GM12878 (cell line): ENCODE measurements around the gene PDZRN4. TPM values are rescaled to one million over a fixed set of nuclear protein-coding genes. Genes with fewer than 3 reads are reported as not detected.

Experiments
- ATAC-seq: fragments of 200-7000 bp; cut with Tn5 transposase; 3 replicates; pipeline ENCODE4 v1.9.1; 2020; ENCODE audit warnings: mild to moderate bottlenecking, moderate library complexity
- BruUV-seq: library from RNA; stranded (reverse); fragments of 400-500 nt; replicated peaks from 2 replicates; lab custom pipeline; 2021; lab: Mats Ljungman, UMichigan
- CTCF ChIA-PET: fragments of 300-600 bp; sonication (Branson Sonifier 250); formaldehyde crosslinking; extraction: SDS; loops from one replicate; lab custom pipeline; 2021; ENCODE audit warnings: inconsistent platforms; lab: Yijun Ruan, JAX
- POLR2A ChIA-PET: fragments of 350-600 bp; formaldehyde crosslinking; extraction: SDS; loops from one replicate; lab custom pipeline; 2021; ENCODE audit warnings: inconsistent platforms; lab: Charles Lee
- RAD21 ChIA-PET: fragments of 300-600 bp; sonication (Branson Sonifier 250); formaldehyde crosslinking; loops from one replicate; lab custom pipeline; 2023; ENCODE audit warnings: antibody characterized with exemption; ENCODE audit not compliant: unreplicated experiment; lab: Charles Lee
- SMC1A ChIA-PET: fragments of 300-600 bp; sonication (Branson Sonifier 250); formaldehyde crosslinking; loops from one replicate; lab custom pipeline; 2023; ENCODE audit not compliant: unreplicated experiment, uncharacterized antibody; lab: Charles Lee
- DNase-seq: peaks from one replicate; pipeline ENCODE4 v3.0.0-alpha.2; 2011; ENCODE audit warnings: low read depth, low spot score
- FAIRE-seq: peaks from 3 replicates; lab custom pipeline; 2011; peaks lifted over from hg19 to GRCh38; lab: Jason Lieb, UNC
- H2AFZ ChIP-seq: 2 replicates; pipeline ENCODE4 v1.6.0; 2011; ENCODE audit warnings: low read depth, low read length, control low read depth; ENCODE audit not compliant: control insufficient read depth
- H3K27ac ChIP-seq: 2 replicates; pipeline ENCODE4 v1.5.1; 2011; ENCODE audit warnings: control low read depth; ENCODE audit not compliant: control insufficient read depth, insufficient read depth
- H3K27me3 ChIP-seq, 2 experiments: replicated peaks in 1 of 2; 2 replicates each; pipeline versions ENCODE4 v1.6.0 to v1.6.1; 2011; ENCODE audit warnings: low read length in 1 of 2; ENCODE audit not compliant: control insufficient read depth in 2 of 2, insufficient read depth in 2 of 2
- H3K36me3 ChIP-seq, 2 experiments: 2 replicates each; pipeline ENCODE4 v1.5.1; 2011; ENCODE audit warnings: low read length in 1 of 2; ENCODE audit not compliant: control insufficient read depth in 2 of 2, insufficient read depth in 2 of 2
- H3K4me1 ChIP-seq: 2 replicates; pipeline ENCODE4 v1.6.1; 2011; ENCODE audit warnings: mild to moderate bottlenecking, low read length, moderate library complexity, mixed read lengths; ENCODE audit not compliant: control insufficient read depth, insufficient read depth
- H3K4me2 ChIP-seq: 2 replicates; pipeline ENCODE4 v1.6.0; 2011; ENCODE audit warnings: control low read depth; ENCODE audit not compliant: control insufficient read depth, insufficient read depth
- H3K4me3 ChIP-seq: fragments of 200-600 bp; sonication (generic); 2 replicates; pipeline ENCODE4 v1.5.1; 2016
- H3K79me2 ChIP-seq: 2 replicates; pipeline ENCODE4 v1.6.0; 2011; ENCODE audit warnings: low read length; ENCODE audit not compliant: control insufficient read depth, insufficient read depth
- H3K9ac ChIP-seq: 2 replicates; pipeline ENCODE4 v1.8.0; 2011; ENCODE audit warnings: low read length, control low read depth, mixed read lengths; ENCODE audit not compliant: control insufficient read depth, insufficient read depth
- H3K9me3 ChIP-seq: replicated peaks from 3 replicates; pipeline ENCODE4 v1.5.1; 2011; ENCODE audit warnings: mild to moderate bottlenecking, low read length; ENCODE audit not compliant: control insufficient read depth, insufficient read depth
- H4K20me1 ChIP-seq: 2 replicates; pipeline ENCODE4 v1.6.0; 2011; ENCODE audit not compliant: control insufficient read depth, insufficient read depth
- ASH2L ChIP-seq: fragments of 300-600, 200-600 bp; sonication (generic); IDR thresholded peaks from 2 replicates; pipeline ENCODE4 v1.6.1; 2017; ENCODE audit warnings: low read depth, mild to moderate bottlenecking, borderline replicate concordance
- BRCA1 ChIP-seq: IDR thresholded peaks from 2 replicates; pipeline ENCODE4 v1.6.1; 2011; ENCODE audit warnings: low read depth, low read length, improper control_type of control experiment
- ETV6 ChIP-seq, 2 experiments: fragments of 450-650 bp in 1 of 2; IDR thresholded peaks in 1 of 2; conservative IDR thresholded peaks in 1 of 2; 2 replicates each; pipeline ENCODE4 v1.6.1; 2014; ENCODE audit warnings: antibody characterized with exemption in 1 of 2, borderline replicate concordance in 1 of 2, low read depth in 1 of 2, mild to moderate bottlenecking in 1 of 2, moderate library complexity in 1 of 2
- FOS ChIP-seq: IDR thresholded peaks from 3 replicates; pipeline ENCODE4 v1.6.1; 2011; ENCODE audit warnings: borderline replicate concordance; ENCODE audit not compliant: insufficient read length; ENCODE audit errors: extremely low read depth
- GABPA ChIP-seq: IDR thresholded peaks from 2 replicates; pipeline ENCODE4 v1.6.1; 2014; ENCODE audit warnings: antibody characterized with exemption, low read depth, mild to moderate bottlenecking, inconsistent platforms
- IKZF2 ChIP-seq, 2 experiments: fragments of 450-650 bp; IDR thresholded peaks; 2 replicates each; pipeline ENCODE4 v1.6.1; 2017; ENCODE audit warnings: mild to moderate bottlenecking in 2 of 2, moderate library complexity in 2 of 2
- JUND ChIP-seq: IDR thresholded peaks from 2 replicates; pipeline ENCODE4 v1.6.1; 2012; ENCODE audit warnings: low read depth, mild to moderate bottlenecking, low read length, improper control_type of control experiment, moderate library complexity
- KDM1A ChIP-seq: fragments of 200-600 bp; sonication (generic); IDR thresholded peaks from 2 replicates; pipeline ENCODE4 v1.6.1; 2016; ENCODE audit warnings: borderline replicate concordance
- KLF5 ChIP-seq: fragments of 450-650 bp; IDR thresholded peaks from 2 replicates; pipeline ENCODE4 v1.6.1; 2014; ENCODE audit warnings: mild to moderate bottlenecking; ENCODE audit not compliant: partially characterized antibody
- MTA2 ChIP-seq: fragments of 450-650 bp; IDR thresholded peaks from 2 replicates; pipeline ENCODE4 v1.6.1; 2016; ENCODE audit warnings: low read depth, mild to moderate bottlenecking, moderate library complexity
- NBN ChIP-seq: fragments of 450-650 bp; IDR thresholded peaks from 2 replicates; pipeline ENCODE4 v1.6.1; 2016
- POU2F2 ChIP-seq: IDR thresholded peaks from 3 replicates; pipeline ENCODE4 v1.6.1; 2011; ENCODE audit warnings: low read depth, mild to moderate bottlenecking, low read length, borderline replicate concordance
- RCOR1 ChIP-seq: conservative IDR thresholded peaks from 2 replicates; pipeline ENCODE4 v1.6.1; 2012; ENCODE audit warnings: low read depth, low read length, improper control_type of control experiment
- TARDBP ChIP-seq: IDR thresholded peaks from 2 replicates; pipeline ENCODE4 v1.6.1; 2016; ENCODE audit warnings: borderline replicate concordance
- YY1 ChIP-seq: IDR thresholded peaks from 2 replicates; pipeline ENCODE4 v1.6.1; 2011; ENCODE audit warnings: low read depth, mild to moderate bottlenecking, low read length
- WGBS: methylation state at CpG from one replicate; pipeline ENCODE4 v1.1.6; 2016; ENCODE audit warnings: low lambda C conversion rate; ENCODE audit not compliant: insufficient replicate concordance, insufficient coverage; ENCODE audit errors: missing lambda C conversion rate; 5-methylcytosine and 5-hydroxymethylcytosine counted together
- in situ Hi-C: fragments of 300-500 bp; cut with MboI; formaldehyde crosslinking; loops from 9 replicates; pipeline ENCODE4 v1.14.3; 2018; ENCODE audit warnings: mixed read lengths
- intact Hi-C: fragments of 100-400 bp; cut with micrococcal nuclease; formaldehyde crosslinking; loops from one replicate; pipeline ENCODE4 v1.14.2; 2022; ENCODE audit not compliant: unreplicated experiment
- polyA plus RNA-seq, 11 experiments: library from polyadenylated mRNA; depleted of rRNA in 4 of 11; unstranded in 6 of 11; stranded (reverse) in 5 of 11; fragments of >200 nt; fragmentation: Nextera tagmentation in 4 of 11; fragmentation: Illumina TruSeq in 1 of 11; extraction: Ambion mirVana in 4 of 11; extraction: Trizol in 1 of 11; gene quantifications; 1 replicate in 1 of 11; 2 replicates in 10 of 11; pipeline versions ENCODE4 v1.2.1 to v1.2.3, GENCODE V29; 2011 to 2016; ENCODE audit warnings: inconsistent platforms in 2 of 11, missing spikeins in 2 of 11, low read depth in 1 of 11
- total RNA-seq, 4 experiments: library from RNA; depleted of rRNA in 3 of 4; stranded (reverse); fragments of >200 nt in 3 of 4; fragmentation: Illumina TruSeq in 1 of 4; extraction: Trizol in 1 of 4; gene quantifications; 2 replicates each; pipeline versions ENCODE4 v1.2.1 to v1.2.3, GENCODE V29; 2013 to 2021
- TF ChIP-seq, protein P1 (sequence below): IDR thresholded peaks from 2 replicates; pipeline ENCODE4 v1.6.1; 2011; ENCODE audit warnings: mild to moderate bottlenecking, low read depth, low read length, moderate library complexity; ENCODE audit not compliant: insufficient replicate concordance
- TF ChIP-seq, protein P2 (sequence below): fragments of 450-650 bp; IDR thresholded peaks from 2 replicates; pipeline ENCODE4 v1.6.1; 2018; ENCODE audit warnings: borderline replicate concordance, mild to moderate bottlenecking; ENCODE audit not compliant: partially characterized antibody
- TF ChIP-seq, protein P3 (sequence below): fragments of 450-650 bp; IDR thresholded peaks from 2 replicates; pipeline ENCODE4 v1.6.1; 2016; ENCODE audit warnings: mild to moderate bottlenecking

The PDZRN4 gene
- total and polyA plus RNA-seq, 10 of the 15 experiments (the other 5 are each of a cell fraction or from before 2014, with no cell fraction given) = 0.03 TPM; not detected in 9

DNA sequence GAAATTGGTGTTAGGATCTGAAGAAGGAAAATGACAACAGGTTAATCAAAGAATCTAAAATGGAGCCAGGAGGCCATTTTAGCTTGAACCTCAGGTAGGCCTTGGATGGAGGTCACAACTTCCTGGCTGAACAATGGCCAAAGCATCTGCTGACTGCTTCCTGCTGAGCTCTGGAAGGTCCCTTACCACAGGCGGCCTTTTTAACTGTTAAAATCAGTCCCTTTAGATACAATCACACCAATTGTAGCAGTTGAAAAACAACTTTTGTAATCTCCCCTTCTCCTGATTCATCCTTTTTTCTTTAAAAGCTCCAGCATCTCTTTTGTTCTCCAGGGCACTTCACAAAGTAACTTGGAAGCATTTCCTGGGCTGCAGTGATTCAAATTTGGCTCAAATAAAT lies 388.8 kb downstream of the PDZRN4 start:
- Histone ChIP-seq H3K4me3 (no peak overlapping the region), H2AFZ (no peak overlapping the region), H3K4me2 (no peak overlapping the region), H4K20me1 (no peaks in the 10 kb centered on the region), H3K9me3 (no peaks in the 10 kb centered on the region), H3K4me1 (no peaks in the 10 kb centered on the region), H3K27ac (no peak overlapping the region), H3K79me2 (no peaks in the 10 kb centered on the region), H3K36me3 (no peaks in the 10 kb centered on the region), H3K9ac (no peak overlapping the region), H3K27me3 (no peaks in the 10 kb centered on the region)
- no peak for ATAC-seq
- SMC1A ChIA-PET = no interaction called here
- CTCF ChIA-PET = no interaction called here
- 8% methylated on average over 1 of the region's 1 CpG for WGBS
- TF ChIP-seq BRCA1 = no peak
- TF ChIP-seq, protein P1, sequence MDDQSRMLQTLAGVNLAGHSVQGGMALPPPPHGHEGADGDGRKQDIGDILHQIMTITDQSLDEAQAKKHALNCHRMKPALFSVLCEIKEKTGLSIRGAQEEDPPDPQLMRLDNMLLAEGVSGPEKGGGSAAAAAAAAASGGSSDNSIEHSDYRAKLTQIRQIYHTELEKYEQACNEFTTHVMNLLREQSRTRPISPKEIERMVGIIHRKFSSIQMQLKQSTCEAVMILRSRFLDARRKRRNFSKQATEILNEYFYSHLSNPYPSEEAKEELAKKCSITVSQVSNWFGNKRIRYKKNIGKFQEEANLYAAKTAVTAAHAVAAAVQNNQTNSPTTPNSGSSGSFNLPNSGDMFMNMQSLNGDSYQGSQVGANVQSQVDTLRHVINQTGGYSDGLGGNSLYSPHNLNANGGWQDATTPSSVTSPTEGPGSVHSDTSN = no peak
- TF ChIP-seq, protein P2, sequence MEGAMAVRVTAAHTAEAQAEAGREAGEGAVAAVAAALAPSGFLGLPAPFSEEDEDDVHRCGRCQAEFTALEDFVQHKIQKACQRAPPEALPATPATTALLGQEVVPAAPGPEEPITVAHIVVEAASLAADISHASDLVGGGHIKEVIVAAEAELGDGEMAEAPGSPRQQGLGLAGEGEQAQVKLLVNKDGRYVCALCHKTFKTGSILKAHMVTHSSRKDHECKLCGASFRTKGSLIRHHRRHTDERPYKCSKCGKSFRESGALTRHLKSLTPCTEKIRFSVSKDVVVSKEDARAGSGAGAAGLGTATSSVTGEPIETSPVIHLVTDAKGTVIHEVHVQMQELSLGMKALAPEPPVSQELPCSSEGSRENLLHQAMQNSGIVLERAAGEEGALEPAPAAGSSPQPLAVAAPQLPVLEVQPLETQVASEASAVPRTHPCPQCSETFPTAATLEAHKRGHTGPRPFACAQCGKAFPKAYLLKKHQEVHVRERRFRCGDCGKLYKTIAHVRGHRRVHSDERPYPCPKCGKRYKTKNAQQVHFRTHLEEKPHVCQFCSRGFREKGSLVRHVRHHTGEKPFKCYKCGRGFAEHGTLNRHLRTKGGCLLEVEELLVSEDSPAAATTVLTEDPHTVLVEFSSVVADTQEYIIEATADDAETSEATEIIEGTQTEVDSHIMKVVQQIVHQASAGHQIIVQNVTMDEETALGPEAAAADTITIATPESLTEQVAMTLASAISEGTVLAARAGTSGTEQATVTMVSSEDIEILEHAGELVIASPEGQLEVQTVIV = no peak
- 0 out of 2 replicates have a peak, but pooled peaks have one; percentile 13 for TF ChIP-seq GABPA
- no peak for TF ChIP-seq IKZF2 (IDR thresholded peaks at IDR 0.05)
- TF ChIP-seq TARDBP = no peak
- no peak for TF ChIP-seq POU2F2
- TF ChIP-seq YY1 = peak; percentile 83
- no peak for TF ChIP-seq NBN
- TF ChIP-seq JUND = no peak
- TF ChIP-seq RCOR1 = no peak
- TF ChIP-seq MTA2 = no peak
- TF ChIP-seq ETV6 (conservative IDR thresholded peaks at IDR 0.05 in 1 of 2, IDR thresholded peaks at IDR 0.05 in 1 of 2; ENCODE audit: borderline replicate concordance in 1 of 2, low read depth in 1 of 2) = no peak
- no peak for TF ChIP-seq KDM1A
- TF ChIP-seq, protein P3, sequence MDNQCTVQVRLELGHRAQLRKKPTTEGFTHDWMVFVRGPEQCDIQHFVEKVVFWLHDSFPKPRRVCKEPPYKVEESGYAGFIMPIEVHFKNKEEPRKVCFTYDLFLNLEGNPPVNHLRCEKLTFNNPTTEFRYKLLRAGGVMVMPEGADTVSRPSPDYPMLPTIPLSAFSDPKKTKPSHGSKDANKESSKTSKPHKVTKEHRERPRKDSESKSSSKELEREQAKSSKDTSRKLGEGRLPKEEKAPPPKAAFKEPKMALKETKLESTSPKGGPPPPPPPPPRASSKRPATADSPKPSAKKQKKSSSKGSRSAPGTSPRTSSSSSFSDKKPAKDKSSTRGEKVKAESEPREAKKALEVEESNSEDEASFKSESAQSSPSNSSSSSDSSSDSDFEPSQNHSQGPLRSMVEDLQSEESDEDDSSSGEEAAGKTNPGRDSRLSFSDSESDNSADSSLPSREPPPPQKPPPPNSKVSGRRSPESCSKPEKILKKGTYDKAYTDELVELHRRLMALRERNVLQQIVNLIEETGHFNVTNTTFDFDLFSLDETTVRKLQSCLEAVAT = no peak
- no peak for TF ChIP-seq KLF5
- TF ChIP-seq ASH2L = no peak
- TF ChIP-seq FOS = no peak
- intact Hi-C loops (no loop called here), in situ Hi-C loops (no loop called here)
- no peak for DNase-seq
- RAD21 ChIA-PET = no interaction called here
- FAIRE-seq = no peak
- no TSS peak for BruUV-seq
- POLR2A ChIA-PET = no interaction called here
